ENCODE data around the gene CCDC9B. TPM values are rescaled to one million over a fixed set of nuclear protein-coding genes. Genes with fewer than 3 reads are reported as not detected.

The CCDC9B gene
- polyA plus RNA-seq, 3 donors: 3.5 to 10.4 (median 5.0) TPM

DNA sequence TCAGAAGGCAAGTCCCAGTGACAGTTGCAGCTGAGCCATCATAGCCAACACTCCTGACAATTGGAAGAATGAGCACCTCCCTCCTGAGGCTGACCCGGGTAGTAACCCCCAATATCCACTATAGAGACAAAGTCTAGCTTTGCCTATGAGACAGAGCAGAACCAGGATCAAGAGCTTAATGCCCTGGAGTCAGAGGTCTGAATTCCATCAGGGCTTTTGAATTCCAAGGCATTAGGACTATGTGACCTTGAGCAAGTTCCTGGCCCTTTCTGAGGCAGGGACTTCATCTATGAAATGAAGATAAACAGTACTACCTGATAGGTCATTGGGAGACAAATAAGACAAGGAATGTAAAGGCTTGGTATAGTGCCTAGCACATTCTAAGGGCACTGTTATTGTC, 20.3 kb downstream of the CCDC9B start:
- DNase-seq (ENCODE audit: extremely low read depth in 1 of 11, low read depth in 9 of 11, low spot score in 4 of 11): no peak

DNA sequence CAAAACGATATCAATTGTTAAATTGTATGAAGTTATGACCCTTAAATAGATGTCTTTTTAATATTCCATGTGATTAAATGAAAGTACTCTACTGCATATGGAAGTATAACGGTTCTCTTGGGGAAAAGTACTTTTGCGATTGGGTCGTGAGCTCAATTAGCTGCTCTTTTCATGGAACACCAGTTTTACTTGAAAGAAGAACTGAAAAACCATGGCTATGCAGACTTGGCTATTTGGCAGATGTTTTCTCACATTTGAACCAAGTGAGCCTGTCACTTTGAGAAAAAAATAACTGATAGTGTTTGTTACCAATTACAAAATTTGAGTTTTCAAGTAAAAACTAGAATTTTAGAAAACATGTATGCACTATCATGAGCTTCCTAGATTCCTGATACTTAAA, 23.2 kb downstream of the CCDC9B start:
- no peak for DNase-seq (ENCODE audit: extremely low read depth in 1 of 11, low read depth in 9 of 11, low spot score in 4 of 11)

DNA sequence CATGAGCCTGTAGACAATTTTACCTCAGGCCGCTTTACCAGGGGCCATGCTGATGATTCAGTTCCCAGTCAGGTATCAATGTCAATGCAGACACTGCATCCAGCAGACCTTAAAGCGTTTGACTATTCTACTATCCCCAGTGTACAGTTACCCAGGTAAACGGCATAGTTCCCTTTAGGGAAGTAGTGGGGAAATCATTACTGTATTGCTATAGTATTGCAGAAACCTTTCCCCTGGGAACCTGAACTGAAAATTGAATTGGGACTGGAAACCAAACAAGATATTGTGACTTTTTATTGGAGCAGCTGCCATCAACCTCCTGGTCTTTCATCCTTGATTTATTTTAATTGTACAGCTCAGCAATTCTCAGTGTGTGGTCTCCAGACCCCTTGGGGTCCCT, 23.8 kb downstream of the CCDC9B start:
- DNase-seq (ENCODE audit: extremely low read depth in 1 of 11, low read depth in 9 of 11, low spot score in 4 of 11): no peak

DNA sequence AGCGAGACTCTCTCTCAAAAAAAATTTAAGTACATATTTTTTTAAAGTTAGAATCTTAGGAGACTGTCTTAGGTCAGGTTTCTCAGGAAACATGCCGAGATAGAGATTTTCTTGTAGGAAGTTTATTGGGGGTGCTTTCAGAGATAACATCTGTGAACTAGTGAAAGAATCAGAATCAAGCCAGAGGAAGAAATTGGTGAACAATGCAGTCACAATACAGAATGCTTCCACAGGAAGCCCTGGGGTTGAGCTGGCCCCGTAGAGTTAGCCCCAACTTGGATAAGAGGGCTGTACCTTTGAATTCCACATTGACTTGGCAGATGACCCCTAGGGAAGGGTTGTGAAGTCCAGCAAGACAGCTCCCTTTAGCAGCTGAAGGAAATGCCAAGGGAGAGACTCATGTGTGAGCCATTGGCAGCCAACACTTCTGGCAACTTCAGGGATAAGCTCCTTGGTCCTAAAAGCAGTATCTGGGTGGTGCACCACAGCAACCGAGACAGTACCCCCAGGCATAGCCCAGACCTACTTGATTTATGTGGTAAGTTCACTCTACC, 25.9 kb downstream of the CCDC9B start:
- DNase-seq (ENCODE audit: extremely low read depth in 1 of 11, low read depth in 9 of 11, low spot score in 4 of 11): no peak

DNA sequence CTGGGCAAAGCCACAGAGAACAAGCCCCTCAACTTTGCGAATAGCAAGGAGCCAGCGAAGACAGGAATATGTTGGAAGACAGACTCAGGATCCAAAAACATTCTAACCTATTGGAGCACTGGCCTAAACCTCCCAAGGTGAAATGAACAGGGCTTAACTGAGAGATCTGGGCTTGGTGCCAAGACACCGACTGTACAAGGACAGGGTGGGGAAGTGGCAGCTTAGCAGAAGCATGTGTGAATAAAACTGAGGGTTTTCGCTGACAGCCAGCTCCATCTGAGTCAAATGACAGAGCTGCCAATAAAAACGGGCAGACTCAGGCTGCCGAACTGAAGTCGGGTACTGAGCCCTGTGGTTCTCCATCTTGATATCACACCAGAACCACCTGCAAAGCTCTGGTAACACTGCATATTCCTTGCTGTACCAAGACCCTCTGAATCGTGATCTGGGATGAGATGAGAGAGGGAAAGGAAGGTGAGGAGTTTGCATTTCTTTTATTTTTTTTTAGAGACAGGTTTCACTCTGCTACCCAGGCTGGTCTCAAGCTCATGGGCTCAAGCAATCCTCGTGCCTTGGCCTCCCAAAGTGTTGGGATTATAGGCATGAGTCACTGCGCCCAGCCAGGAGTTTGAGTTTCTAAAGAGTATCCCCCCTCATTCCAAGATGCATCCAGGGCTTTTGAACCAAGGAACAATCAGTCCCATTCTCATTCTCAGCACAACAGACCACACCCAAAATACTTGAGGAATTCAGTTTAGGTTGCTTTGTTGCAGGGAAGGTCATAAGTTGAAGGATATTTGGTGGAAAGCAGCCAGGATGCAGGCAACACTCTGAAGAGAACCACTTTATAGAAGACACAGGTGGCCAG, 27.0 kb downstream of the CCDC9B start:
- DNase-seq (ENCODE audit: extremely low read depth in 1 of 11, low read depth in 9 of 11, low spot score in 4 of 11): no peak

DNA sequence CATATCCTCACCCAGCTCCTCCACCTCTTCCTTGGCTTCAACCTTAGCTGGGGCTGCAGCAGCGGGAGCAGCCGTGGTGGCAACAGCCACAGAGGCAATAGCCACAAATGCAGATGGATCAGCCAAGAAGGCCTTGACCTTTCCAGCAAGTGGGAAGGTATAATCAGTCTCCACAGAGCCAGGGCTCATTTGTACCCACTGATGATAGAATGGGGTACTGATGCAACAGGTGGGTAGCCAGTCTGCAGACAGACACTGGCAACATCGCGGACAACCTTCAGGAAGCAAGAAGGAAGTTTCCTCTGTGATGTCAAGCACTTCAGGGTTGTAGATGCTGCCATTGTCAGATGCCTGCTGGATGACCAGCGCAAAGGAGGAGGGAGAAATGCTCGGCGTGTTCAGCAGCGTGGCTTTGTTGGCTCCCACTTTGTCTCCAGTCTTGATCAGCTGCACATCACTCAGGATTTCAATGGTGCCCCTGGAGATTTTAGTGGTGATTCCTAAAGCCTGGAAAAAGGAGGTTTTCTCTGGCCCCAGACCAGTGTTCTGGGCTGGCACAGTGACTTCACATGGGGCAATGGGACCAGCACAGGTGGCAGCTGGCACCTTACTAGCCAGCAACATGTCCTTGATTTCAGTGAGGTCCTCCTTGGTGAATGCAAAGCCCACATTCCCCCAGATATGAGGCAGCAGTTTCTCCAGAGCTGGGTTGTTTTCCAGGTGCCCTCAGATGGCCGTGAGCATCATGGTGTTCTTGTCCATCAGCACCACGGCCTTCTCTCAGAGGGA, 28.2 kb downstream of the CCDC9B start:
- no peak for DNase-seq (ENCODE audit: extremely low read depth in 1 of 11, low read depth in 9 of 11, low spot score in 4 of 11)

DNA sequence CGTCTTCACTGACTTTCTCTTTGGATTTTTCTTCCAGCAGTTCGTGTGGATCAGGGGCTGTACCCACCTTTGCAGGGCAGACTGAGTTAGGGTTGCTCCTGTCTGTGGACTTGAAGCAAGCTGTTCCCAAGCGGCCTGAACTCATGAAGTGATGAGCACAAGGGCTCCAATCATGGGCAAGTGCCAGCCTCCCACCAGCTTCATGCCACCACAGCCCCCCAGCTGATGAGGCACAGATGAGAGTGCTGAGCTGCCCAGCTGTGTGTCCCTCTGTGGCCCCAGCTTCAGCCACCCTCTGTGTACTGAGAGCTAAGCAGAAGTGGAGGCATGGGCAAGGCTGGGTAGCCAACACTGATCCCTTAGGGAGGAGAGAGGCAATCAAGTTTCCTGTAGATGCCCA, 29.7 kb downstream of the CCDC9B start:
- DNase-seq (ENCODE audit: extremely low read depth in 1 of 11, low read depth in 9 of 11, low spot score in 4 of 11): no peak

DNA sequence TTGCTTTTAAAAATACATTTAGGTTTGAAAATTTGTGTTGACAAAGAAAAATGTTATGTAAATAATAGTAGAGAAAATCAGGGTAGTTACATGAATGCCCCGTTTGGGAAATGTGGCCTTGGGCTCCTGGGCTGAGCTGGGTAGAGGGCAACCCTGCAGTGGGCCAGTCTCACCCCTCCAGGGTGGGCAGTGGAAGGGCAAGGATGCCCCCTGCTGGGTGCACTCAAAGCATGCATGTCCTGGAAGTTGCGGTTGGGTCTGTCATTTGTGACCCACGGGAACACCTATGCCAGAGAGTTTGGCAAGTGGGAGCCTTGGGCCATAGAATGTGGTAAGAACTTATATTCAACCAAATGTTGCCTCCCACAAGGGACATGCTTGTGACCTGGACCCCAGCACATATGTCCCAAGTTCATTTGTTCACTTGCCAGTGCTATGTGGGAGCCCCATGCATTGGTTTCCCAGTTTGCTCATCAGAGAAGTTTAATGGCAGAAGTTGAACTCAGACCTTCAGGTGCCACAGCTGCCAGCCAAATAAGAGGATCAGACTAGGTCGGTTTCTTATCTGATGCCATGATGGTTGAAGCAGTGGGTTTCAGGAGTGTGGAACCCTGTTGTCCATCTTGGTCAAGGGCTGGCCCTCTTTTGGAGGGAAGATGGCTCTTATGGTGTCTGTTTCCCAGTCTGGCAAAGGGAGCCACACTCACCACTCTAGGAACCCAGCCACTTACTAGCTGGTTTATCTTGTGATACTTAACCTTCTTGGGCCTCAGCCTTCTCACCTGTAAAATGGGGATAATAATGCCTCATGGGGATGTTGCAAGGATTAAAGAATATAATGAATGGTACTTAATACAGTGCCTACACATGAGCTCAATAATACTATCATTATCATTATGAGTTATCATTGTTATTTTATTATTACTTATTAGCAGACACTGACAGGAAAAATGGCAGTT, 30.5 kb downstream of the CCDC9B start:
- DNase-seq (ENCODE audit: extremely low read depth in 1 of 11, low read depth in 9 of 11, low spot score in 4 of 11): no peak

DNA sequence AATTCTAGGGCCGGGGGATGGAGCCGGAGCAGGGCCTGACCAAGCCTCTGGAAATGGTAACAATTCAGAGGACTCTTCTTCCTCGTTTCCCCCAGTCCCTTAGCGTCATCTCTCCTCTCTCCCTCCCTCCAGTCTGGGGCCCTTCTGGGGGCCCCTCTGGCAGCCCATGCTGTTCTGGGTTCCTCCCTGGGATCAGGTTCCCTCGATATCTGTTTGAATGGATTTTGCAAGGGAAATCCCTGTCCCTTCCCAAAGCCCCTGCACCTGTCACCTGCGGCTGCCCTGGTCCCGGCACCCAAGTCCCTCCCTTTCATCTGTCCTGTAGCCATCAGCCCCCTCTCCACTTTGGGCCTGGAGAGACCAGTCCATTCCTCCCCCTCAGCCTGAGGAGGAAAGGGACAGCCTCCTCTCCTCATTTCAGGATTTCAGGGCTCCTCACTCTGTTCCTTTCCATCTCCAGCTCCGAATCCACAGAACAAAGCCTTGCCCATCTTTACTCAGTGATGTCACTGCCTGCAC, 31.3 kb downstream of the CCDC9B start:
- no peak for DNase-seq (ENCODE audit: extremely low read depth in 1 of 11, low read depth in 9 of 11, low spot score in 4 of 11)

DNA sequence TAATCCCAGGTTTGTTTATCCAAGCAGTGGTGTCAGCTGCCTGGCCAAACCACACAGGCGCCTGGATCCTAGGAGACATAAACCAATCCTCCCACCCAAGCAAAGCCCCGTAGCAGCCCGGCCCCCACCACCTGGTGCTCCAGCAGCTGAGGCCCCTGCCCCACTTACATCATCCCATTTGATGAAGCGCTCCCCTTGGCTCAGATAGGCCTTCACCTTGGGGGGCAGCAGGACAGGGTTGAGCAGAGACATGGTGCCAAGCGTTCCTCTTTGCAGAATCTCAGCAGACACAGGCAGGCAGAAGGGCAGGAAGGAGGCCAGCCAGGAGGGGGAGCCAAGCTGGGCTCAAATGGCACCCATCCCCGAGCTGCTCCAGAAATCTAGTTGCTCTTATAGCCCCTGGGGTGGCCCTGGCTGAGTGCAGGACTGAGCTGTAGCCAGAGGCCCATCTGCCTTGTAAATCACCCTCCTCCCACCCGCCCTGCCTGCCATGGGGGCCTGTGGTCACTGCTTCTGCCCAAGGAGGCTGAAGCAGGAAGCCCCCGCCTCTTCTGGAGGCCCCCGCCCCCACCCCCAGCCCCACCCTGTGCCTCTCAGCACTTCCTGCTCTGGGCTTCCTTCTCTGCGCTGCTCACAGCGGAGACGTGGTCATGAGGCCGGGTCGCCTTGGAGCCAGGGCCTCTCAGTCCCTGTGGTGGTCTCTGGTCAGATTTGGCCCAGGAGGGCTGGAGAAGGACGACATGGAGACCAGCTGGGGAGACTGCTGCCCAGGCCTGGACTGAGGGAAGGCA, 33.1 kb downstream of the CCDC9B start, which contains the start of gene PLCB2:
Gene PLCB2, minus strand, starts transcription at position 515 of the 791 bp plus-strand sequence. Its CDS starts 263 bp downstream, at position 252.
- DNase-seq (ENCODE audit: extremely low read depth in 1 of 11, low read depth in 9 of 11, low spot score in 4 of 11): no peak

DNA sequence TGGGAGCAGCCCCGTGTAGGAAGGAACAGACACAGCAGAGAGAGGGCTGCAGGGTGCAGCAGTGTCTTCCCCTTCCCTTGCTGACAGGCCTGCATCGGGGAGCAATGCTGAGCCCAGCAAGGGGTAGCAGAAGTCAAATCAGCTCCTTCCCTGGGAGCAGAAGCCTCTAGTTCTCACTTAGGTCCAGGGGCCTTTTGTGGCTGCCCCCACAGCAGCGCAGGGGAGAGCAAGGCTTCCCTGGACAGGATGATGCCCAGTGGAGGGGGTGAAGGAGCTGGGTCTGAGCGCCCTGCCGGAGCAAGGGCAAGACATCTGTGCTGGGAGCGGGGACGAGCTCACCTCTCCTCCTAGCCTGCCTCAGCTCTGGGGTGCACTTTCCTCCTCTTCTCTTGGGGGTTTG, 33.8 kb downstream of the CCDC9B start:
- DNase-seq (ENCODE audit: extremely low read depth in 1 of 11, low read depth in 9 of 11, low spot score in 4 of 11): no peak

DNA sequence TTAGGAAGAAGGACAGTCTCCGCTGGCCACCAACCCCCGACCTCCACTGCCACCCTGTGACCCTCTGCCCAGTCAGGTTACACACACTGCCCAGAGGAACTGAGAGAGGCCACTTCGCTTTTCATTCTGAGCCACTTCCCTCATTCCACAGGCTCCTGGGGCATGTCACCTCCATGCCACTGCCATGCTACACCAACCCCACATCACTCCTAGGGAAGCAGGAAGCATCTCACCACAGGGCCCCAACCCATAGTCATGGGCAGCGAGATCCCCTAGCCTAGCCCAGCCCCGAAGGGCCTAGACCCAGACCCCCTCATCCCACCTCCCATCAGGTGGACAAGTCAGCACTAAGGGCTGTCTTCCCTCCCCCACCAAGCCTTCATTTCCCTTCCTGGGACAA, 34.4 kb downstream of the CCDC9B start:
- no peak for DNase-seq (ENCODE audit: extremely low read depth in 1 of 11, low read depth in 9 of 11, low spot score in 4 of 11)

DNA sequence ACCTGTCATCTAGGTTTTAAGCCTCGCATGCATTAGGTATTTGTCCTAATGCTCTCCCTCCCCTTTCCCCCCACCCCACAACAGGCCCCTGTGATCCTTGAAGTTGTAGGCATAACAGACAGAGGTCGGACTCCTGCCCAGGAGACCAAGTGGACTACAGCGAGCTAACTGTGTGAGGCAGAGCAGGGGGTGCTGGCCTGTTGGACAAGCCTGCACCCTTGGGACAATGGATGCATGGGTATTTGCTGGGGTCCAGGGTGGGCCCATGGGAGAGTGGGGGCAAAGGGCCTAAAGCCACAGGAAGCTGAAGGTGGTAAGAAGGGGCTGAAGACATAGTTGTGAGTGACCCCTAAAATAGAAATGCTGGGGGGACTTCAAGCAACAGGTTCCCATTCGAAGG, 35.5 kb downstream of the CCDC9B start:
- no peak for DNase-seq (ENCODE audit: extremely low read depth in 1 of 11, low read depth in 9 of 11, low spot score in 4 of 11)

DNA sequence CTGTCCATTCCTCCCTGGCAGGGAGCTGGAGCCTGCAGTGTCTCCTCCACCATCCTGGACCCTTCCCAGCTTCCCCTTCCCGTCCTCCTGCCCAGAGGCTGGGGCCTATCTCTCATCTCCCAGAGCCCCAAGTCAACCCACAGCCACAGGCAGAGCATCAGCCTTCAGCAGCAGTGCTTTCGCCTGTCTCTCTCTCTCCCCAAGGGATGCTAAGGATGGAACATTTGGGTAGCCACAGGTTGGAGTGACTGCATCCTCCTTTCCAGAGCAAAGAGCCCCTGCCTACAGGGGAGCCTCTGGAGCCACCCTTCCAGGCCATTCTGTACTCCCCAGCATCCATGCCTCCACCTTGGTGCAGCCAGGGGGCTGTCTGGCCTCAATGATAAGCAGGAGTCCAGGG, 37.2 kb downstream of the CCDC9B start:
- DNase-seq (ENCODE audit: extremely low read depth in 1 of 11, low read depth in 9 of 11, low spot score in 4 of 11): no peak

DNA sequence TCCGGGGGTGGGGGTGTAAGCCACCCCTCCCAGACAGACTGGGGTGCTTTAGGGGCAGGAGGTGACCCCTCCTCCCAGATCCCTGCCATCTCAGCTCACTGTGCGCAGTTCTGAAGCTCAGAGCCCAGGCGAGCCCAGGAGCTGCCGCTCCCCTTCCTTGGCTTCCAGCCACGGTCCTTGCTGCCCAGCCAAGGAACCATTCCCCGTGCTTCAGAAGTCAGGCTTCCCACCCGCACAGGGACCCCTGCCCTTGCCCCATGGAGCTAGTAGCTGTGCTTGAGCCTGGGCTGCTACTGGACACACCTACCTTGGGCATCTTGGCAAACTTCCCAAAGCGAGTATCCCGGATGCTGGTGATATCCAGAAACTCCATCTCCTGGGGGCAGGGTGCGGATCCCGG, 37.8 kb downstream of the CCDC9B start:
- no peak for DNase-seq (ENCODE audit: extremely low read depth in 1 of 11, low read depth in 9 of 11, low spot score in 4 of 11)

DNA sequence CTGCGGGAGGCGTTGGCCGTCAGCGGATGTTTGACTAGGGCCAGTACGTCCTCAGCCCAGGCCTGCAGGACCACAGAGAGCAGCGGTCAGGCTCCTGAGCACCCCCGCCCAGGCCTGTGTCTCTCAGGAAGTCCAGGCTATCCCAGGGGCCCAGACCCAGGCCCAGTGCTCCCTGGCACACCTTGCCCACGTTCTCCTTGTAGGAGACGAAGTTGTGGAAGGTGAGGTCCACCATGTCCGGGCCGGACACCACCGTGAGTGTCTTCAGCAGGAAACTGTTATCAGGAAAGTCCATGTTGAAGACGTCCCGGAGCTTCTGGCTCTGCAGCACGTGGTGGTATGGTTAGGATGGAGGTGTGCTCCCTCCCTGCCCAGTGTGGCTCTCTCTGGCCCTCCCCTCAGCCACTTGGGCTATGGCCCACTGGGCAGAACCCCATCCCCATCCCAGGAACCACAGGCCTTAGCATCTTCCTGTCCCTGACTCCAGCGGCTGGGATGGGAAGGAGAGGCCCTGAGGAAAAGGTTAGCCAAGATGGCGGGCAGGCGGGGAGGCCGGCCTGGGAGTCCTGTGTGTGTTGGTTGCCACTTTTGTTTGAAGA, 38.4 kb downstream of the CCDC9B start:
- DNase-seq (ENCODE audit: extremely low read depth in 1 of 11, low read depth in 9 of 11, low spot score in 4 of 11): no peak

DNA sequence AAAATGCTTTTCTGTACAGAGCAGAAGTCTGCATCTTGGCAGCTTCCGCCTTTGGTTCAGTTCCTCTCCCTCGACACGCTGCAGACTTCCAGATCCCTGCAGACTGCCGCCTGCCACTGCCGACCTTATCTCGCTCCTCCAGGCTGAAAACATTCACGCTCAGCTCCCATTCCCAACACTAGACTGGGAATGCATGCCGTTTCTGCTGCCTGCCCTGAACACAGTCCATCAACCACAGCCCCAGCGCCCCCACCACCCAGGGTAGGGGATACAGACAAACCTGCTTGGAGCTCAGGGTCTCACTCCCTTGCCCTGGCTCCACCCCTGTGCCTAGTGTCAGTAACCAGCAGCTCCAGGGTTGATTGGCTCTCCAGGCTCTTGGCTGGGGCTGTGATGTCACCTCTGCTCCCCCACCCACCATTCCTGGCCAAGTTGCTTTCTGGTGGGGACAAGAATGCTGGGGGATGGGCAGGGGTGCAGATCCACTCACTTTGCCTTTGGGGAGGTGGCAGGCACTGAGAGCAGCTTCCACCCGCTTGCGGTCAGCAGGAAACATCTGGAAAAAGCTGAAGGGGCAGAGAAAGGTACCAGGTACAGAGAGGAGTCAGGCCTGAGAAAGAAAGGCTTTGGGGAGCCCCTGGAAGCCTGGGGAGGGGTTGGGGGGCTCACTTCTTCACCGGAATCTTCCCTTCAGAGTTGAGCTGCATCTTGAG, 39.1 kb downstream of the CCDC9B start:
- DNase-seq (ENCODE audit: extremely low read depth in 1 of 11, low read depth in 9 of 11, low spot score in 4 of 11): no peak
